ENCODE data around the gene TMEM37.

DNA sequence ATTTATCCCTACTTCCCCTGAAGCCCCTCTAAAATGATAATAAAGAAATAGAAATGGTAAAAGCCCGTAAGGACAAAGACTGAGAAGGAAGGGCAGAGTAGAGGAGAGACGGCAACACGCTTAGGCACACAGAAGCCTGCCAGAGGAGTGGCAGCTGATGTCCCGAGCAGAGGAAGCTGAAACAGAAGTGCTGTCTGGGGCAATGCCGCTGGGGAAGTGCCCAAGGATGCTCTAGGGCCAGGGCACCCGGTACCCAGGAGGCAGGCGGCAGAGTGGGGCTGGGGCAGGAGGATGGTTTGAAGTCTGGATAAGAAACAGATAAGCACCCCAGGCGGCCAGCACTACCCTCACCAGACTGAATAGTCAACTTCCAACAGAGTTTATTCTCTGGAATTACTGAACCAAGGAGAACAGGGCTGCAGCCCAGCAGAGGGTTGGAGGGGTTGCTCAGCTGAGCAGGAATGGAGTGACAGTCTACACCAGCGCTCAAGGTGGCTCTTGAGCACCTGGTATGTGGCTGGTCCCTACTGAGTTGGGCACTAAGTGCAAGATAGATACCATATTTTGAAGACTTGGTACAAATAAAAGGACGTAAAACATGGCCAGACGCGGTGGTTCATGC is 22.4 kb downstream of the TMEM37 start:
- TF ChIP-seq, protein P1, sequence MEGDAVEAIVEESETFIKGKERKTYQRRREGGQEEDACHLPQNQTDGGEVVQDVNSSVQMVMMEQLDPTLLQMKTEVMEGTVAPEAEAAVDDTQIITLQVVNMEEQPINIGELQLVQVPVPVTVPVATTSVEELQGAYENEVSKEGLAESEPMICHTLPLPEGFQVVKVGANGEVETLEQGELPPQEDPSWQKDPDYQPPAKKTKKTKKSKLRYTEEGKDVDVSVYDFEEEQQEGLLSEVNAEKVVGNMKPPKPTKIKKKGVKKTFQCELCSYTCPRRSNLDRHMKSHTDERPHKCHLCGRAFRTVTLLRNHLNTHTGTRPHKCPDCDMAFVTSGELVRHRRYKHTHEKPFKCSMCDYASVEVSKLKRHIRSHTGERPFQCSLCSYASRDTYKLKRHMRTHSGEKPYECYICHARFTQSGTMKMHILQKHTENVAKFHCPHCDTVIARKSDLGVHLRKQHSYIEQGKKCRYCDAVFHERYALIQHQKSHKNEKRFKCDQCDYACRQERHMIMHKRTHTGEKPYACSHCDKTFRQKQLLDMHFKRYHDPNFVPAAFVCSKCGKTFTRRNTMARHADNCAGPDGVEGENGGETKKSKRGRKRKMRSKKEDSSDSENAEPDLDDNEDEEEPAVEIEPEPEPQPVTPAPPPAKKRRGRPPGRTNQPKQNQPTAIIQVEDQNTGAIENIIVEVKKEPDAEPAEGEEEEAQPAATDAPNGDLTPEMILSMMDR (IDR thresholded peaks at IDR 0.05; ENCODE audit: poor library complexity): no peak
- no peak for TF ChIP-seq EZH2phosphoT487 (IDR thresholded peaks at IDR 0.05; ENCODE audit: low read depth, severe bottlenecking, unreplicated experiment)
